GM19239 (cell line): ENCODE results near the gene NDUFS6.

Experiments used
- DNase-seq: peaks from one replicate; pipeline ENCODE4 v3.0.0; 2011; ENCODE audit warnings: low spot score; ENCODE audit not compliant: insufficient read length
- FAIRE-seq: peaks from 2 replicates; lab custom pipeline; 2011; peaks lifted over from hg19 to GRCh38; lab: Jason Lieb, UNC

The NDUFS6 gene

DNA sequence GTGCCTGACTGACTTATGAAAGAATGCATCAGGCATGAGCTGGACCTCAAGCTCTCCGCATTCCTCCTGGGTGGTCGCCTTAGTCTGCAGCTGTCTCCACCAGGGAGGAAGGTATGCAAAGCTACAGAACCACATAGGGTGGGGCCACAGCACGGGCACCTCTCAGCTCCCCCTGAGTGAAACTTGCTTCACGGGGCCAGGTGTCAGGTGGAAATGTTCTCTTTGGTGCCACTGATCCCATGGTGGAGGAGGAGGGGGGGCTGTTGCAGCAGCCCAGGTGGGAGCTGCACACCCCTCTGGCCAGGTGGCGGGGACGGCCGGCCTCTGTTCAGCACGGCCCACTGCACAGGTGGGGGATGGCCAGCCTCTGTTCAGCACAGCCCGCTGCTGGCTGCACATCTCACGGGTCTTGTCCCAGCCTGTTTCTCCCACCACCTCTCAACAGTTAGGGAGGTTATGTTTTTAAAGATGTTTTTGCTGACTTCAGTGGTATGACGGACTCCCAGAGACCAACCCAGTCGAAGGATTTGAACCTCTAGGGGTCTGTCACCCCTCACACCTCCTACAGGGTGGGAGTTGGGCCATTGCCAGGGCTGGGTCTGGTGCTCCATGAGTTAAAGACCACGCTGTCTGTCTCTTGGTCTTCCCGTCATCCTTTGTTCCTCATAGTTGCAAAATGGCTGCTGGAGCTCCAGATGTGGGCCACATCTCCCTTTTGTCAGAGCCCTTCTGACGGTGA, 35.9 kb upstream of the NDUFS6 start:
- peak; percentile 79 for DNase-seq
- no peak for FAIRE-seq

DNA sequence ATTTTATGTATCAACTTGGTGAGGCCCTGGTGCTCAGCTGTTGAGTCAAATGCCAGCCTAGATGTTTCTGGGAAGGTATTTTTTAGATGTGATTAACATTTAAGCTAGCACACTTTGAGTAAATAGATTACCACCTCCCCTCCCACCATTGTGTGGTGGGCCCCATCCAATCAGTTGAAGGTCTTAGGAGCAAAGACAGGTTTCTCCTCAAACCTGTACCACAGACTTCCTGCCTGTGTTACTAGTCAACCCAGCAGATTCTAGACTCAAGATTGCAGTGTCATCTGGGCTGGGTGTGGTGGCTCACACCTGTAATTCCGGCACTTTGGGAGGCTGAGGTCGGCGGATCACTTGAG, 35.3 kb upstream of the NDUFS6 start:
- DNase-seq (no peak), FAIRE-seq (no peak)

DNA sequence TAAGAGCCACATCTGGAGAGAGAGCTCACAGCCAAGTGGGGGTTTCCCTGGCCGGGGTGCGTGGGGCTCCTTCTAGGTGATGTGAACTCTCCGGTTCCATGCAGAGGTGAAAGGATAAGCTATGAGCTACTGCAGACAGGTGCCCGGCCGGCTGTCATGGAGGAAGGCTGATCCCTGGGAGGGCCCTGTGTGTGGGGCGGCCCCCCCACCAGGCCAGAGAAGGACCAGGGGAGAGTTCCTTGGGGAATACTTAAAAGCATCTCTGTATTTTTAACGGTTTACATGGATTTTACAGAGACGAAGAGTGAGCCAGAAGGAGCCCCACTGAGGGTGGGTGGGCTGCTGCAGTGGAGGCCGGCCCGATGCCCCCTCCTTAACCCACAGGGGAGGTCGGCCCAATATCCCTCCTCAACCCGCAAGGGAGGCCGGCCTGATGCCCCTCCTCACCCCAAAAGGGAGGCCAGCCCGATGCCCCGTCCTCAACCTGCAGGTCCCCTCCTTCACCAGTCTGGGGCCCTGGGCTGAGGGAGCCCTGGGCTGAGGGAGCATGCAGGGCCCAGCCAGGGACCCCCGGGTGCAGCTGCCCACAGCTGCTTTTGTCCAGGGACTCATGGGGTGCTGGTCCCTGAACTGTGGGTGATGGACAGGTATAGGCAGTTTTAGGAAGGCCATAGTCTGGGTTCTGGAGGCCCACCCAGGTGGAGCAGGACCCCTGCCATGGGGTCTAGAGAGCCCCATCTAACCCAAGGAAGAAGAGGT, 33.5 kb upstream of the NDUFS6 start:
- DNase-seq (no peak), FAIRE-seq (no peak)

DNA sequence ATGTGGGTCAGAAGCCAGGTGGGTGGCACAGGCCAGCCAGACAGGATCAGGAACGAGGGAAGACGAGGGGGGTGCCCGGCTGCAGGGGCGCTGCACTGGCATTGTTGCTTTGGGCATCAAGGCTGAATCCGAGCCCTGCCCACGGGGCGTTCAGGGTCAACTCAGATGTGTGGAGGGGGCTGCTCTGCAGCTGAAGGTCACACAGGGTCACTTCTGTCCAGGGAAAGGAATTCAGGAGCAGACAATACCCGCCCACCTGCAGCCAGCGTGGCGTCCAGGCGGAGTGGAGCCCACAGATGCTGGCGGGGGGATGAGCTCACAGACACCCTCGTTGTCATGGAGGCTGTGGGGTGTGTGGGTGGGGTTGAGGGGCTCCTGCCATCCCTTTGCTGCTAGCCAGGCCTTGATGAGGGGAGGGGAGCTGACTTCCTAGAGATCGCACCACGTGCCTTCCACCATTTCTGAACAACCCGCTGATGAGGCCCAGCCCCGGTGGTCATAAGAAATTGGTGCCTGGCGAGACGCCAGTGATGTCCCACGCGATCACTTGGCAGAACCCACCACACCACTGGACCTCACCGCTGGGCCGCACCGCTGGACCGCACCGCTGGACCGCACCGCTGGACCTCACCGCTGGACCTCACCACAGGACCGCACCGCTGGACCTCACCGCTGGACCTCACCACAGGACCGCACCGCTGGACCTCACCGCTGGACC, 32.8 kb upstream of the NDUFS6 start:
- no peak for DNase-seq
- no peak for FAIRE-seq

DNA sequence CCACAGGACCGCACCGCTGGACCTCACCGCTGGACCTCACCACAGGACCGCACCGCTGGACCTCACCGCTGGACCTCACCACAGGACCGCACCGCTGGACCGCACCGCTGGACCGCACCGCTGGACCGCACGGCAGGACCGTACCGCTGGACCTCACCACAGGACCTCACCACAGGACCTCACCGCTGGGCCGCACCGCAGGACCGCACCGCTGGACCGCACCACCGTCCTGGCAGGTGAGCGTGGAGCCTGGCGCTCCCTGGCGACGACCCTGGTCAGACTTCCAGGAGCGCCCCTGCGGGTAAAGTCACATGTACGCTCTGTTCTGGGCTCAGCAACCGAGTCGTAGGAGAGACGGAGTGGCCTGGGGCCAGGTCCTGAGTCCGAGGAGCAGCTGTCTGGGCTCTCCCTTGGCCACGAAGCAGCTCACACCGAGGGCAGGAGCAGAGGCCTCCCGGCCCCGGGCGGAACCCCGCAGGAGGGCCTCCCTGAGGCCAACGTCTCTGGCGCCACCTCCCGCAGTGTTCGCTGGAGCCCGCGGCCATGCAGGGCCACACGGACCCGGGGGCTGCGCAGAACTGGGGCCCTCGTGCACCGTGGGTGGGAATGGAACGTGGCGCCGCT, 32.1 kb upstream of the NDUFS6 start:
- FAIRE-seq (no peak), DNase-seq (no peak)

DNA sequence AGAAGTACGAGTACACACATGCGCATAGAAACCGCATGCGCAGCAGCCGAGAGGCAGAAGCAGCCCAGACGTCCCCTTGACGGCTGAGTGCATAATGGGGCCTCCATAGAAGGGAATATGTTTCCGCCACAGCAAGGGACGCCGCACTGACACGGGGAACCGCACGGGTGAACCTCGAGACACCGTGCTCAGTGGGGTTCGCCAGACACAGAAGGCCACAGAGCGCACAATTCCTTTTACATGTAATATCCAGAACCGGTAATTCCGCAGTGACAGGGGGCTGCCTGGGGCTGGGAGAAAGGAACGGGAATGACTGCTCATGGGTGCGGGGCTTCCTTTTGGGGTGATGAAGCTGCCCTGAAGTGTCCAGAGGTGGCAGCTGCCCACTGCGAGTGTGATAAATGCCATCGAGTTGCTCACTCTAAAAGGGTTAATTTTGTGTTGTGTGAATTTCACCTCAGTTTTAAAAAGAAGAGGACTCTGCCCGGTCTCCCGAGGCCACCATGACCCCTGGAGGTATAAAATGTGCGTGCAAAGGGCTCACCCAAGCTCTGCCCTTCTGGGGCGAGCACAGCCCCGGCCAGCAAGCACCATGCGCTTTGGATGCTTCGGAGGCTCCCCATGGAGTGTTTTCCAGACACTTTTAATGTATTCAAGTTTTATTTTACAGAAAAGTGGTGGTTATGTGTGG, 31.3 kb upstream of the NDUFS6 start:
- DNase-seq, result no peak
- no peak for FAIRE-seq

DNA sequence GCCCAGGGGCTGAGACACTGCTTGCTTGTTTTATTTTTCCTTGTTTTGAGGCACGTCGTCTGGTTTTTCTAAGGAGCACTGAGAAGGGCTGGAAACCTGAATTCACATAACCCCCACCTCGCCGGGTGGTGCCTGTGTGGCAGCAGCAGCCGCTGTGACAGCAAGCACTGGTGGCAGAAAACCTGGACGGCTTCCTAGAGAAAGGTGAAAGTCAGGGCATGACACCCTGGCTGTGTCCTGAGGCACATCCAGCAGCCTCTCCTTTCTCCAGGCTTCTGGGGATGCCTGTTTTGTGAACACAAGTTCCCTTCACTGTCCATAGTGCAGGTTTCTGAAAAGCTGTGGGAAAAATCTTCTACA, 30.8 kb upstream of the NDUFS6 start:
- FAIRE-seq, result no peak
- no peak for DNase-seq

DNA sequence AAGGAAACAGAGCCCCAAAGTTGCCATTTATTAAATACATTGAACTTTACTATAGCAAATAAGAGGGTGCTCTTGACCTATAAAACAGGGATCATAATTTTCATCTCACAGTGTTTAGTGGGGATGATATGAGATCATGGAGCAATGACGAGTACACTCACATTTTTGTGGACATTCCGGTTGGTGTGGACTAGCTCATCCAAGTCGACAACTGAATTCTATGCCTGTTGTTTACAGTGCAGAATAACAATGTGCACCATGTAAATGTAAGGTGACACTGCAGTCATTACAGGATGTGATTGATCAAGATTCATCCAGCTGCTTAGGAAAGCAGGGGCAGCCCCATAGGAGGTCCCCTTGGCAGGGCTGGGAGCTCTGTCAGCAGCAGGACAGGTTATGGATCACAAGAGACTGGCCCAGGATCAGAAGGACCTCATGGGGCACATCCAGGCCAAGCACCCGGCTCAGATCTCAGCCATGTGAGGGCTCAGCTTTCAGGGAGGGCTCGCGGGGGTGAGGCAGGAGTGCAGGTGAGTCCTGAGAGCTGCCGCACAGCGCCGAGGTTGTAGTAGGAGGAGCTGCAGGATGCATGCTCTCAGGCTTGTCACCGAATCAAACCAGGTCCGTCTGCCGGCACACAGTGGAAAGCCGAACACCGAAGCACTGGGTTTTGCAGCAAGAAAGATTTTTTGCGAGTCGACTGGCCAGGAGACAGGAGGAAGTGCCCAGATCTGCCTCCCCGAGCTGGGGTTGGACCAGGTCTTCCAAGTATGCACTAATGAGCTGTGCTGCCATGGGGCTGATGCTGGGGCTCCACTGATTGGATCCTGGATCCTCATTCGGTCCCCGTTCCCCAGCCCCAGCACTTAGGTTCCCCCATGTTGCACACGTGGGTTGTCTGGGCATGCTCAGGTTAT, 29.8 kb upstream of the NDUFS6 start:
- FAIRE-seq (no peak), DNase-seq (no peak)

DNA sequence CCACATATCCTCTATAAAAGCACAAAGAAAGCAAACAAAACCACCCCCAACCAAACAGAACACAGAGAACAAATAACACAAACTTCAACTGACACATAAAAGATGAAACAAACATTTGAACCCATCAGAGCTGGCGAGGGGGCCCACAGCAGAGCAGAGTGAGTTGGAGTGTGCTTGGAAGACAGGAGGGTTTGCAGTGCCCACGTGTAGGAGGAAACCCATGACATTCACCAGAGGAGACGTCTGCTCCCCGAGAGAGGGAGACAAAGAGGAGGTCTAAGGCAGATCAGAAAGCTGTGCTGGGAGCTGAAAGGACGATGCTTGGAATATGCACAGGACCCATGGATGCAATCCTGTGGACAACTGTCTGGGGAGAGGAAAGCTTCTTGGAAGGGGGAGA, 28.6 kb upstream of the NDUFS6 start:
- DNase-seq (no peak), FAIRE-seq (peak; percentile 45)

DNA sequence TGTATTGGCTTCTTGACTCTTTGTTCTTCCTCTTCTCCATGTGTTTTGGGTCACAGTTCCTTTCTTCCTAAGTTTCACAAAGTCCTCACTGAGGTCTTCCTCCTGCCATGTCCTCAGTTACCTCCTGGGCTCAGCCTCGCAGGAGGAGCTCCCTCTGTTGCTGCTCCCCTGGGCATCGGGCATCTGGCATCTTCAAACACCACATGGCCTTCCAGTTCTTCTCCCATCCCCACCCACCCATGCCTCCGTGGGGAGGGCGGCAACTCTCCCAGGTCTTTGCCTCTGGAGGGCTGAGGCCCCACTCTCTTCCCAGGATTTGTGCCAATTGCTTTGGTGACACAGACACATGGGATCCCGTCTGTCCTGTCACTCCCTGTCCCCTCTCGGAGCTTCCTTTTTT, 24.4 kb upstream of the NDUFS6 start:
- DNase-seq (no peak), FAIRE-seq (no peak)

DNA sequence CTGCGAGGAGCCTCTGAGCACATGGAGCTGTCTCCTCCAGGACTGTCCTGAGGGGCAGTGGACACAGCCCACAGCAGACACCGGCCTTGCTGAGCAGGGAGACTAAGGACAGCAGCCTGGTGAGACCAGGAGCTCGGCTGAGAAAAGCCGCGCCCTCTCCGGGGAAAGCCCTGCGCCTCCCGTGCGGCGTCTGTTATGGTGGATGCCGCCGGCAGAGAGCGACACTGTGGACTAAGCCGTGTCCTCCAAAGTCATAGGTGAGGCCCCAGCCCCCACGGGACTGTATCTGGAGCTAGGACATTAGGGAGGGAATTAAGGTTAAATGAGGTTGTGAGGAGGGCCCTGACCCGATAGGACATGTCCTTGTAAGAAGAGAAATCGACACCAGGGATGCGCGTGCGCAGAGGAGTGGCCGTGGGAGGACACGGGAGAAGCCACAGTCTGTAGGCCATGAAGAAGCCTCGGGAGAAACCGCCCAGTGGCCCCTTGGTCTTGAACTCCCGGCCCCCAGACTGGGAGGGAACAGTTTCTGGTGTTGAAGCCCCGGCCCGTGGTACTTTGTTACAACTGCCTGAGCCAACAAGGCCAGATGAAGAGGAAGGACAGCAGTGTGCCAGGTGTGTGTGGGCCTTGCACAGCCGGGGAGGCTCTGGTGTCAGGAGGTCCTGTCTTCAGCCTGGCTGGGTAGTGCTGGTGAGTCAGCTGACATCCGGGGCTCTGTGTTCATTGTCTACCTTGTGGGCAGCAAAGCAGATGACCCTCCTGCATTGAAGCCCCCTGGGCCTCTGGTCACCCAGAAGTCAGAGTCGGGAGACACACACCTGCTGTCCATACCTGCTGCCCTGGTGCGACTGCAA, 23.7 kb upstream of the NDUFS6 start:
- no peak for FAIRE-seq

DNA sequence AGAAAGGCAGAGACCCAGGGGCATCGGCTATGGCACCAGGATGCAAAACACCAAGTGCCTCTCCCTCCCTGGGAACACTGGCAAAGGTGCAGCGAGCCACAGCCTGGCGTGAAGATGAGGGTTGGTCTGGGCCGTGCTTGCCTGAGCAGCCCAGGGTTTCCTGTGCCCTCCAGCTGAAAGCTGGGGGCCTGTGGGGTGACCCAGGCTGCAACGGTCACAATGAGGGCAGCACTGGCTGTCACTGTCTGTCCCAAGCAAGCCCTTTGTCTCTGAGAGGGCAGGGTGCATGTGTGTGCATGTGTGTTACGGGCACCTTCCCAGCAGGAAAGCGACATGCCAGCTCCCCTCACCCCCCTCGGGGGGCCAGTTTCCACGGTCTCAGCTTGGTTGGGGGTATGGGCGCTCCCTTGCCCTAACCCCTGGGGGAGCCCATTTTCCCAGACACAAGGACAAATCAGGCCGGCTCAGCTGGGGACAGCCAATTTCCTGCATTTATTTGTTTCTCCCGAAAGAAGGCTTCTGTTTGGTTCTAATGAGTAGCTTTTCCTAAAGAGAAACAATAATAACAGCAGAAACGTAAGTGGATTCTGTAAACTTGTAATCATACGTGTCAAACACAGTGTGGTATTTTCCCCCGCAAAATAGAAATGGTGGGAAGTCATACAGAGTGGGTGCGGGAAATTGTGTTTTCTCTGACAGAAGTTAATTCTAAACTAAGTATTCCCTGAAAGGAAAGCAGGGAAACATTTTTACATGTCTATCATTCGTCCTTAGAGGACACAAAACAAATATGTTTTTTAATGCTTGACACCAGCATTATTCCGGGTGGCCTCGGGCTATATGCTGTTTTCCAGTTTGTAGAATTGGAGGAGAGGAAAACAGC, 22.8 kb upstream of the NDUFS6 start:
- no peak for DNase-seq
- FAIRE-seq, result no peak

More for the DNA sequence above, 23.7 kb upstream of the NDUFS6 start:
- no peak for DNase-seq

DNA sequence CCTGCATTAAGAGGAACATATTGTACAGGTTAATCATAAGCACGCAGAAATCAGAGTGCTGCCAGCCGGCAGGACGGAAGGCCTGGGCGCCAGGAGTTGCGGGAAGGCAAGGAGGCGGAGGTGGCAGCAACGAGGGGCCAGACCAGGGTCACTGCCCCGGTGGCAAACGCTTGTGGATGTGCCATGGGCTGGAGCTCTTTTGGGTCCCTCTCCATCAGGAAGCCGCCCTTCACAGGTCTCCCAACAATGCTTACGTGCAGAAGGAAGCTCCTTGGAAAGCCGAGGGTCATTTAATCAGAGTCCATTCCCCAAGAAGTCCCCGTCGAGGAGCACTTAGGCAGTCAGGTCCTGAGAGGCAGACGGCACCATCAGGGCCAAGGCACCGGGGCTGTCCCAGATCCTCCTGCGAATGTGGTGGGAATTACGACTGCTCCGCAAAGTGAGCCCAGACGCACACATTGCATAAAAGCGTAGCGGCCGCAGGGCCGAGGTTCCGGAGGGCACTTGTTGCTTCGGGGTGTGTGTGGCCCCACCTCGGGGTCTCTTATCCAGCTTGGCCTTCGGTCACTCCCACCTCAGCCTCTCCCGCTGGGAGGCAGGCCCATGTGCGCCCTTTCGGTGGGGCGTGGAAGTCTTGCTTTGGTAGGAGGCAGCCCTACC, 22.1 kb upstream of the NDUFS6 start:
- FAIRE-seq, result no peak
- no peak for DNase-seq

DNA sequence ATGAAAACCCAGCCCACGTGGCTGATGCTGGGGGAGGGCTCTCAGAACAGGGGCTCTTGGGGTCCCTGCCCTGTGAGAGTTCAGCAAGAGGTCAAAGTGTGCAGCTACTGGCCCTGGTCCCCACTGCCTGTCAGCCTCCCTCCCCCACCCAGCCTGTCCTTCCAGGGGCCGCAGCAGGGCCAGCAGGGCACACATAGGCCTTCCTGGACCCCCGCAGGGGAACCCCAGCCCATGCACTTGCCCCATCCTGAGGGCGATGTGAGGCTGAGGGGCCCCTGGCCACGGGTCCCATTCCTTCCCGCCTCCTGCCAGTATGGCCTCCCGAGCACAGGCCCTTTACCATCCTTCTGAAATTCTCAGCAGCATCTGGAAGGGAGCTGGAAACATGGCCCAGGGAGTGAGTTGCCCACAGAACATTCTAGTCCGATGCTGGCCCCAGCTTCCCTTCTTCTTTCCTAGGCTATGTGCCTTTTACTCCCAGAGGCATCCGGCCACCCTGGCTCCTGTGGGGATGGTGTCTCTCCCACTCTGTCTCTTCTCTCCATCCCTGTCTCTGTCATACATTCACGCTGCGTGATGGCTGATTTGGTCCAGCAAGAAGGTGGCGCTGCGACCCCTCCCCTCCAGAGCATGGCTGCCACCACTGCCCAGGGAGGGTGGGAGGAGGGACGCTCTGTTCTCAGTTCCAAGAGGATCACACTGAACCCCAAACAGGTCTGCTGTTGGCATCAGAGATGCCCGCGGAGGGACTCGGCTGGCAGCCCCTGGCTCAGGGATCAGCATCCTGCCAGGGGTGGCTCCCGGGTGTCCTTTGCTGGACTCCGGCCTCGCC, 21.2 kb upstream of the NDUFS6 start:
- no peak for FAIRE-seq
- no peak for DNase-seq

DNA sequence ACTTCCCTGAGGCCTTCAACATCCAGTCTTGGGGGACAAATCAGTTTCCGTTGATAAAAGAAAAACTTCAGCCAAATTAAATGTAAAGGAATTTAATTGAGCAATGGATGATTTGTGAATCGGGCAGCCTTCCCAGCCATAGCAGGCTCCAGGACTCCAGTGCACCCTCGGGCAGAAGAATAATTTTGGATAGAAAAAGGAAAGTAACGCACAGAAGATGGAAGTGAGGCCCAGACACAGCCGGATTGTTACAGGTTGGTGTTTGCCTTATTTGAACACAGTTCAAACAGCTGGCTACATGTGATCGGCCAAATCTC, 20.6 kb upstream of the NDUFS6 start:
- FAIRE-seq (no peak), DNase-seq (no peak)

DNA sequence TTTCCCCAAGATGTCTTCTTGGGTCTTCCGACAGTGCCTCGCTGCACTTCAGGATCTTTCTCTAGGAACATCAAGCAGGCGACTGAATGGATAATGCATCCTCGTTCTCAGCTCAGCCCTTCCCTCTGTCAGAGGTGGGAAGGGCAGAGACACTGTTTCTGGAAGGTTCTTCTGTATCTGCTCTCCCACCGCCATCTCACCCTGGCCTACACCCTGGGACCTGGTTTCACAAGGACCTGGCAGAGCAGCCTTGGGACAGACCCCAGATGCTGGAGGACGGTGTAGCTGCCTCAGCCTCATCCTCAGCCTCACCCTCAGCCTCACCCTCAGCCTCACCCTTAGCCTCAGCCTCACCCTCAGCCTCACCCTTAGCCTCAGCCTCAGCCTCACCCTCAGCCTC, 20.1 kb upstream of the NDUFS6 start:
- DNase-seq (no peak), FAIRE-seq (no peak)
